Left colon (tissue), 2 donors: ENCODE results near the gene ATP10A. TPM values are rescaled to one million over a fixed set of nuclear protein-coding genes. Genes with fewer than 3 reads are reported as not detected.
"Not testable (repeated sequence)": the region's sequence is repeated elsewhere in the genome, so short reads cannot be mapped to it uniquely, and the experiment has no call there.

Experiments
- ATAC-seq: fragments of 200-7000 bp; cut with Tn5 transposase; one replicate; pipeline ENCODE4 v1.9.1; 2020; ENCODE audit warnings: mild to moderate bottlenecking, moderate library complexity
- DNase-seq, 2 donors: peaks; one replicate each; pipeline ENCODE4 v3.0.0-alpha.2; 2020
- intact Hi-C, 2 donors: fragments of 100-400 bp; cut with DNase I in 1 of 2; cut with micrococcal nuclease in 1 of 2; formaldehyde crosslinking; loops; one replicate each; pipeline versions ENCODE4 v1.11.2 to v1.14.0; 2022; cut with DNase I, micrococcal nuclease
- total RNA-seq, 2 donors: library from RNA; stranded (reverse); fragmentation: NEBNext Ultra II Directional; extraction: Animal tissue kit (Norgen Biotek cat#: 25700); gene quantifications; one replicate each; pipeline ENCODE4 v1.2.1, GENCODE V29; 2021
- donor health status: DM: no; HTN: no; CAD: no.
- donor health status: DM: yes; HTN: yes; CAD: no.

Gene ATP10A
- total RNA-seq, 2 donors from 2014 or later, result 1.4 to 1.5 TPM

GRCh38 chr15:25786040-25786439 lies 77.1 kb downstream of the ATP10A start:
- no peak for ATAC-seq
- intact Hi-C loops, result no loop called here
- no peak for DNase-seq

DNA sequence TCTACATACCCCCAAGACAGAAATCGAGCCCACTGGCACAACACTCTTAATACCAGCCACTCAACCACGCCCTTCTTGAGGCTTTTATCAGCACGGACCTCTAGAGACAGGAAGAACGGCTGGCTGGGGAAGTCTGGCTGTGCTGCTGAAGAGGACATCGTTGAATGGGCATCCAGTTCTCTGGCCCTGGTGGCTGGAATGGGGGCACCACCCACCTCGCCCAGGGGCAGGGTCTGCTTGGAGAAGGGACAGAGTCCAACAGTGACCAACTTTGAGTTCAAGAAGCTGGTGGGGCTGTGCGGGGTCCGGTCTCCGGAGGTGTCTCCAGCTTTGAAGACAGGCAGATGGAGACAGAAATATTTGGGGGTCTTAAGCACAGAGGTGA lies 77.5 kb downstream of the ATP10A start:
- intact Hi-C loops, result no loop called here
- DNase-seq (no peak), ATAC-seq (no peak)

- ATAC-seq (no peak), DNase-seq (peak in 1 of 2 donors; percentile 10)
- intact Hi-C loops, result no loop called here
These were observed 78.1 kb downstream of the ATP10A start for GRCh38 chr15:25784876-25785640.

GRCh38 chr15:25783607-25784540 lies 79.3 kb downstream of the ATP10A start:
- intact Hi-C loops, result no loop called here
- ATAC-seq (no peak), DNase-seq (peak in 1 of 2 donors; percentile 20)

DNA sequence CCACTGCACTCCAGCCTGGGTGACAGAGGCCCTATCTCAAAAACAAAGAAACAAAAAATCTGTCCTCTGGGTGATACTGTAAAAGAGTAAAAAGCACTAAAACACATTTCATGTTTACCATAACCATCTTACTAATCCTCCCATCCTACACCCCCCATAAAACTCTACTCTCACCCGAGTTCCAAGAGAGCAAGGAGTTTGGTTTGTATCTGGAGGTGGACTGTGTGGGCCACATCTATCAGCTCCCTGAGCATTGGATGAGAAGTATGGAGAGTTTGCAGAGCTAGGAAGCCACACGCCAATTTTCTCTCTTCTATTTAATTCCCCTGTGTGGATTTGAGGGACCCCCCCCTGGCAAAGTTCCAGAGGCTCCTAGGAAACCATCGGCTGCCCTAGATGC lies 80.0 kb downstream of the ATP10A start:
- intact Hi-C loops, result no loop called here

DNA sequence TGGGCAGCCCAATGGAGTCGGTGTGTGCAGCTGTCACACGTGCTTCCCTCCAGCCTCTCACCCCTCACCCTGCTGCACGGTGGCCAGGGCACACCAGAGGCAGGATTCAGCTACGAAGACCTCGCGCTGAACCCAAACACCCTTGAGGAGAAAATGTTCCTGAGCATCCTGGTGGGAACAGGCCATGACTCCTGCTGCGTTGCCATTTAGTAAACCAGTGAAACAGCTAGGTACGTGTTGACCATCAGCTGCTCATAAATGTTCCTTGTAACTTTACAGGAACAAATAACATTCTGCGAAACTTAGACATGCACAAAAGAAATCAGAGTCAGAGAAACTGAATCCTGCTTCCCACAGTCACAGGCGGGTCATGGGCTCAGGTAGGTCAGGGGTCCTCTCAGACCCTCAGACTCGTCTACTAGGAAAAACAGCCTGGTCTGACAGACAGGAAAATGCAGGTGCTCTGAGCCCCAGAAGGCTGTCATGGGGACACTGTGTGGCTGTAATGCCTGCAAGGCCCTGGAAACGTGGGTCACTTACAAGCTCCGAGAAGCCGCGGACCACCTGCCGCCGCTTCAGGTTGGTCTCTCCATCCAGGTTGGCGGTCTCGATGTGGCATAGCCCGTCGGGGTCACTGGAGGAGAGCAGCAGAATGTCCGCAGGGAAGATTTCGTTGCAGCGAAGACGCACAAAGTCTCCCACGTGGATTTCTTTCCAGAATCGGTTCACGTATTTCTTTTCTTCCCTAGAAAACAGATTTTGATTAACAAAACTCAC lies 82.5 kb downstream of the ATP10A start:
- DNase-seq, result peak in 1 of 2 donors; percentile 13
- no peak for ATAC-seq
- intact Hi-C loops, result no loop called here

More for the DNA sequence above, 80.0 kb downstream of the ATP10A start:
- DNase-seq (peak in 1 of 2 donors; percentile 2), ATAC-seq (no peak)

DNA sequence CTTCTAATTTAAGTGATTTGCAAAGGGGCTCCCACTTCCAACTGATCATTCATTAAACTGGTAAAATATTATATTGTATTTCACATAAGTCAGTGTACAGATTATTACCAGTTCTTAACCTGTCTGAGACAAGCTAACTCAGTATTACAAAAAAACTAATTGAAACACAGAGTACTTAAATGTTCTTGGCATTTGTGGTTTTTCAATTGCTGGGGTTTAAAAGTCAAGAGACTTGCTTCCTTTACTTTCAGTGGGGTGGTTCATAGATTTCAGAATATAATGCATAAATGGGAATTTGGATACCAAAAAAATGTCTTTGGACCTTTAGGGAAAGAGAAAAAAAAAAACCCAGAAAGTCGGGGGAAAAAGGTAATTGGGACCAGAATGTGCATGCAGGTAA lies 85.0 kb downstream of the ATP10A start:
- no peak for DNase-seq
- intact Hi-C loops, result no loop called here
- no peak for ATAC-seq

- ATAC-seq (no peak), DNase-seq (no peak)
- intact Hi-C loops, result no loop called here
These were observed 86.1 kb downstream of the ATP10A start for GRCh38 chr15:25777037-25777436.

DNA sequence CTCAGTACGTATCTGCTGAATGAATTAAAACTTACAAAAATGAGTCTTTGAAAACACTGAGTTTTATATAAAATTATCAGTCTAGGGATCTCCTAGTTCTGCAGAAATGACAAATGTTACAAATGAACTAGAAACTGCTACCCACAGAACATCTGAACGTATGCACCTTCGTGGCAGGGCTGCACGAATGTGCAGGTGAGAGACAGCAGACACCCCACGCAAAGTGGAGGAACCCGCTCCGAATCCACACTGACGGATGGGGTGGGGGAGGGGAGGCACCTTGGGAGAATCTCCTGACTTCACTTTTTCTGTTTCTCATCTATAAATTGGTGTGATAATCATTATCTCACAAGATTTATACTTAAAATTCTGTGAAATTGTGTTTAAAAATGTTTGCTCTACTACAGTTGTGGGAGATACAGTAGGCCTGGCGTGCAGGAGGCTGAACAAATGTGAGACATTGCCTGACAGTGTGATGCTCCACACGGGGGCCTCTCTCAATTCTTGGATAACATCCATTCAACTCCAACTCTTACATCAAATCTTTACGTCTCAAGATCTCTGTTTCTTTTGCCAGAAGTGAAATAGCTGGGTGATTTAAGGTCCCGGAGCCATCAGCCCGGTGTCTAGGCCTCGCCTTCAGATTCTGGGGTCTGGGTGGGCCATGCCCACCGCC lies 86.9 kb downstream of the ATP10A start:
- no peak for ATAC-seq
- intact Hi-C loops, result no loop called here
- no peak for DNase-seq

GRCh38 chr15:25775317-25775912 lies 87.7 kb downstream of the ATP10A start:
- peak; percentile 76 for ATAC-seq
- intact Hi-C loops, result no loop called here
- DNase-seq, result peak; percentile 26 to 48

- no peak for DNase-seq
- intact Hi-C loops, result no loop called here
- ATAC-seq, result no peak
These were observed 88.3 kb downstream of the ATP10A start for GRCh38 chr15:25774871-25775270.

- intact Hi-C loops, result no loop called here
- ATAC-seq (no peak), DNase-seq (no peak)
These were observed 89.9 kb downstream of the ATP10A start for GRCh38 chr15:25773248-25773647.

- ATAC-seq, result no peak
- no peak for DNase-seq
- intact Hi-C loops, result no loop called here
These were observed 90.6 kb downstream of the ATP10A start for GRCh38 chr15:25772500-25772899.

- intact Hi-C loops, ATAC-seq, DNase-seq: not testable (repeated sequence)
These were observed 91.4 kb downstream of the ATP10A start for GRCh38 chr15:25771736-25772135.

- DNase-seq (no peak), ATAC-seq (no peak)
- intact Hi-C loops, result no loop called here
These were observed 91.8 kb downstream of the ATP10A start for GRCh38 chr15:25771338-25771706.

DNA sequence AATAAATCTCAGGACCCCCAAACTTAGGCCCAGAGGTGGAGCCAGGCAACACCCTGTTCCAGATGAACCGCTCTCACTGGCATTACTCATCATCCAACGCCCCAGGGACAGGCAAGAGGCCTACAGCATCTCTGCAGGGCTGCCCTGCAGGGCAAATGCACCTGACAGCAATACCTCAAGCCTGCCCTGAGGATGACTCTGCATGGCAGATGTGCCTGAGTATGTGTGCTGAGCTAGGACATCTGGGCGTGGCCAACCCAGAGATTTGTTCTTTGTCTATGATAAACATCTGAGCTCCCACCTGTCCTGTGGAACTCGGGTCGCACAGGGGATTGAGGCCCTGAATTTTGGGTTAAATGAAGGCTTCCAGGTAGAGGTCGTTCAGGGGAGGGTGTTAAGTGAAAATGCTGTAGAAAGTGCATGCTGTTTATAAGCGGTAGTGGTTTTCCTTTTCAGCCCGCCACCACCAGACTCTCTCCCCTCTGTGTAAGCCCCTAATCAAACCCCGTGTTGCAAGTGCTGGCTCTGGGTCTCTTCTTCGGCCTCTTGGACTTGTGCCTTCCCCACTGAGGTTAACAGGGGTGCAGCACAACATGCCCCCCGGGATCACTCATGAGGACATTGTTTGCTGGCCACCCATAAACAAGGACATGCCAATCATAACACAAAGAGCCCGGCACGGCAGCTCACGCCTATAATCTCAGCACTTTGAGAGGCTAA lies 92.3 kb downstream of the ATP10A start:
- no peak for ATAC-seq
- intact Hi-C loops, result no loop called here
- no peak for DNase-seq

- ATAC-seq, result no peak
- no peak for DNase-seq
- intact Hi-C loops, result no loop called here
These were observed 93.1 kb downstream of the ATP10A start for GRCh38 chr15:25770031-25770430.

DNA sequence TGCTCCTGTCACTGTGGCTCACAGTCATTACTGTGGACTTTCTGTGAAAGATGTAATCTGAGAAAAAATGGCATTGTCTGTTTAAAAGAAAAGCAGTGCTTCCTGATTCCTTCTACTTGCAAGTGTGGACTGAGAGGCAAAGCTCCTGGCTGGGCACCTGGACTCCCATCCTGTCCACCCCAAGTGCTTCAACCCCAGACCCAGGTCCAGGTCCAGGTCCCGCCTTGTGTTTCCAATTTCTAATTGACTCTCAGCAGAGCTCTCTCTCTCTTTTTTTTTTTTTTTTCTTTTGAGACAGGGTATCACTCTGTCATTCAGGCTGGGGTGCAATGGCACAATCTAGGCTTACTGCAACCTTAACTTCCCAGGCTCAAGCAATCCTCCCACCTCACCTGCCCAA lies 94.9 kb downstream of the ATP10A start:
- DNase-seq, result no peak
- intact Hi-C loops, result no loop called here
- ATAC-seq, result no peak
